Stimulated activated CD4-positive, alpha-beta T cell treated with anti-CD3 and anti-CD28 coated beads, Interleukin-15, amount 100 ng/mL, for 48 hours (primary cell): ENCODE data around the gene AP1S2.

Experiments used
- DNase-seq, 2 donors: peaks; one replicate each; pipeline ENCODE4 v3.0.0-alpha.2; 2020; ENCODE audit warnings: low read depth in 2 of 2

Gene AP1S2

GRCh38 chrX:15812192-15812938 lies 42.2 kb downstream of the AP1S2 start:
- no peak for DNase-seq

DNA sequence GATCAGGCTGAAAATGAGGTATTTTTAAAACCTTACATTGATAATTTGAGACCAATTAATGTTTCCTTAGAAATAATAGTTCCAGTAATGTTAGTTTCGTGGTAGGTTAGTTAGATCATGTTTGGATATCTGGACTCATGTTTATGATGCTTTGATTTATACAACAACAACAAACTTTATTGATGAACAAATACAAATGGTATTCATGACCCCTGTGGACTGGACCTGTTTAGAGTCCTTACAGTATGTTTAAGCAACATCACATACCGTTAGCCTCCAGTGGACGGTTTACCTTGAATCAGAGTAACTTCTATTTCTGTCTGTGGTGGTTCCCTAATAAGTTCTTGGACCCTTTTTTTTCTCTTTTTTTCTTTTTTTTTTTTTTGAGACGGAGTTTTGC lies 46.4 kb downstream of the AP1S2 start:
- no peak for DNase-seq

- DNase-seq, result no peak
Observed at GRCh38 chrX:15804563-15804962, 50.0 kb downstream of the AP1S2 start.

DNA sequence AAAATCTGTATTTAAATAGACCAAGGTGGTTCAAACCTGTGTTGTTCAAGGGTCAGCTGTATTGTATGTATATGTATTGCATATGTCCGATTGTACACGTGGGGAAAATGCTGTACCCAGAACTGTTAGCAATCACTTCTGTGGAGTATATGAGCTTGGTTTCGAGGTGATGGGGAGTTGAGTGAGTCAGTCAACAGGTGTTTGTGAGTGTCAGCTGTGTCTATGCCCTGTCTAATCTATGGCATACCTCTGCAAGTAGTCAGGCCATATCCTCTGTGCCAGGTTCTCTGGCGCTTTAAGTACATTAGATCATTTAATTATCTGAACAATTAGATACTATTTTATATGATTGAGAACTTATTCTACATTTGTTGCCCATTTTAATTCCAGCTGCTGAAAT lies 56.9 kb downstream of the AP1S2 start:
- no peak for DNase-seq

DNA sequence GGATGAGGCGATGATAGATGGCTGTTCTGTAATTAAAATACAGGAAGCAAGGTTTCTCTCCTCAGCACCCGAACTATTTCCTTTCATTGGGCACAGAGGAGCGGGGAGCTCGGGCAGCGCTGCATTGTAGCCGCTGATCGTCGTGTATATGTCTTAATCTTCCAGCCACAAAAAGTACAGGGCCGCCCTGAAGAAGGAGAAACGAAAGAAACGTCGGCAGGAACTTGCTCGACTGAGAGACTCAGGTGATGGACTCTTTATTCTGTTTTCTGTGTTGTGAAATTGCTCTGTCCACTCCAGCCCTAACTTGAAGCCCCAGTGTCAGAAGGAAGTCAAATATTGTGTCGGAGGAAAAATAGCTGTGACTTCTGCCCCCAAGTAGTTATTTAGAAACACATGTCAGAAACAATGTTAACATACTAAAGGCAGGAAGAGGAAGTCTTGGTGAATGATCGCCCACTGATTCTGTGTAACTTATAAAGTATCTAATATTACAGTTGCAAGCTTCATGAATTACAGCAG lies 63.8 kb downstream of the AP1S2 start:
- DNase-seq, result no peak

GRCh38 chrX:15789979-15790768 lies 64.4 kb downstream of the AP1S2 start, which contains the start of gene ZRSR2:
Gene ZRSR2 (plus strand): TSS chrX:15790484. CDS start chrX:15790496, 12 bp downstream.
- DNase-seq, result peak; percentile 79 to 91

DNA sequence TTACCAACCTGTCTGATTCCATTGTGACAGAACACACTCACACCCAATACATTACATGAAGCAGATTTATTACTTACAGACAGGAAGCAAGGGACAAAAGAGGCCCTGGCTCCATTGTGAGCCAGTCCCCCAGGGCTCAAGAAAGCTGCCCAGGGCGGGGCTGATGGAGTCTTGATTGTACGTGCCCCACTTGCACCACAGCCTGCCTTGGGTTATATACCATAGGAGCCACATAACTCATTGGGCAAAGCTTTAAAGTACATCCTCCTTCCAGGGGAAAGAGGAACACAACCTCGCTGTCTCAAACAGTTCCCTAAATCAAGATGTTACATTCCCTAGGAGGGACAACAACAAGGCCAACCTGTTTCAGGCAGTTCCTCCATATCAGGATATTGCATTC lies 67.7 kb downstream of the AP1S2 start:
- DNase-seq, result no peak

DNA sequence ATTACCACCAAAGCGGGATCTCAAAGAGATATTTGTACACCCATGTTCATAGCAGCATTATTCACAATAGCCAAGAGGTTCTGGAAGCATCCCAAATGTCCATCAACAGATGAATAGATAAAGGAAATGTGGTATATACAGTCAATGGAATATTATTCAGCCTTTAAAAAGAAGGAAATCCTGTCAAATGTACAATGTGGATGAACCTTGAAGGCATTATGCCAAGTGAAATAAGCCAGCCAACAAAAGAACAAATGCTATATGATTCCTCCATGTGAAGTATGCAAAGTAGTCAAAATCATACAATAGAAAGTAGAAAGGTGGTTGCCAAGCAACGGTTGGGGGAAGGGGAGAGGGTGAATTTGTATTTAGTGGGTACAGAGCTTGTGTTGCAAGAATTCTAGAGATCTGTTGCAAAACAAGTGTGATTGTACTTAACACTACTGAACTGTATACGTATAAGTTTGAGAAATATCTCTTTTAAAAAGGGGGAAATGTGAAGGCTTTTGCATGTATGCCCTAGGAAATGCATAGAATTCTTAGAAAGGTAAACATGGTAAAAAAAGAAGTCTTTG lies 69.3 kb downstream of the AP1S2 start:
- DNase-seq, result no peak

DNA sequence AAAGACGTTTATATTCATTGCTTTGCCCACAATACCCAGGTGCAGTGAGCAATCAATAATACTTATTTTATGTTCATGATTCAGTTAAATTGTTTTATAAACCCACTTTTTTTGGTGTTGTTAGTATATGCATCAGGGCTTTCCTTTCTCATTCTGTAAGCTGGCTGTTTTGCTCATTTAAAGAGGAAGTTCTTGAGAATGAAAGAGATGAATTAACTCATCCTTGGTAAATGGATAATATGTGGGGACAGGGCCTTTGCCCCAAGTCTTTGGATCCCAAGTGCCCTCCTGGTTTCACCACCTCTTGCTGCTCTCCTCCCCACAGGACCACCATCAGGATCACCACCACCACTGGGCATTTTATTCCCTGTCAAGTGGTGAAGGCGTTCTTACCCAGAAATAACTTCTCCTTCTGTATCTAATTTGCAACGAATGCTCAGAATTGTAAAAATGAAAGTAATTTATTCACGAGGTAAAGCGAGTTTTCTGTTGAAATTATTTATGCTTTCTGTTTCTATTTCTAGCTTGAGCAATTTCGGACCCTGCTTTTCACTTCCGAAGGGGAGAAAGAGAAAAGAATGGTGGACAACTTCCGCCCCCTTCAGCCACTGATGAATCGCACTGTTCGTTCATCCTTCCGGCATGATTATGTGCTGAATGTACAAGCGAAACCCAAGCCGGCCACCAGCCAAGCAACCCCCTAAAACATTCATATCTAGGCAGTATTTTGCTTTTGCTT lies 72.5 kb downstream of the AP1S2 start:
- DNase-seq, result no peak
